Ovary (tissue), 9 donors: ENCODE measurements around the gene FGD4. TPM values are rescaled to one million over a fixed set of nuclear protein-coding genes. Genes with fewer than 3 reads are reported as not detected.

Experiments used
- DNase-seq, 5 donors: peaks; one replicate each; pipeline ENCODE4 v3.0.0-alpha.2; 2019 to 2020
- H3K27ac ChIP-seq, 2 donors: fragments of 200-600 bp; one replicate each; pipeline versions ENCODE4 v1.5.1 to v1.8.0; 2019 to 2022
- H3K27me3 ChIP-seq: fragments of 200-600 bp; one replicate; pipeline ENCODE4 v1.8.0; 2022
- H3K36me3 ChIP-seq: fragments of 200-600 bp; sonication (generic); one replicate; pipeline ENCODE4 v1.5.1; 2019
- H3K4me1 ChIP-seq: one replicate; pipeline ENCODE4 v1.8.1; 2013; ENCODE audit warnings: mild to moderate bottlenecking, moderate library complexity; ENCODE audit not compliant: insufficient read depth
- H3K4me3 ChIP-seq: fragments of 200-600 bp; sonication (generic); one replicate; pipeline ENCODE4 v1.5.1; 2017
- H3K9me3 ChIP-seq, 2 donors: fragments of 200-600 bp in 1 of 2; sonication (generic) in 1 of 2; one replicate each; pipeline versions ENCODE4 v1.5.1 to v1.8.1; 2013 to 2019; ENCODE audit warnings: mild to moderate bottlenecking in 1 of 2, moderate library complexity in 1 of 2
- CTCF ChIP-seq, 3 donors: fragments of 450-650 bp in 2 of 3; fragments of 200-600 bp in 1 of 3; IDR thresholded peaks; one replicate each; pipeline versions ENCODE4 v1.5.1 to v1.8.0; 2016 to 2022; ENCODE audit warnings: antibody characterized with exemption in 3 of 3, mild to moderate bottlenecking in 1 of 3
- EP300 ChIP-seq: sonication (generic); formaldehyde crosslinking; IDR thresholded peaks from one replicate; pipeline ENCODE4 v1.6.1; 2017; ENCODE audit warnings: antibody characterized with exemption
- POLR2A ChIP-seq: fragments of 450-650 bp; IDR thresholded peaks from one replicate; pipeline ENCODE4 v1.6.1; 2017; ENCODE audit warnings: antibody characterized with exemption, mild to moderate bottlenecking, moderate library complexity
- WGBS, 3 donors: extraction: QIAGEN DNeasy Blood & Tissue Kit in 1 of 3; methylation state at CpG; one replicate each; pipeline versions ENCODE4 v1.1.5 to v1.1.7; 2013 to 2017; 5-methylcytosine and 5-hydroxymethylcytosine counted together
- intact Hi-C, 4 donors: fragments of 100-400 bp; cut with DNase I; formaldehyde crosslinking; loops; one replicate each; pipeline versions ENCODE4 v1.11.0 to v1.15.1; 2022 to 2023
- polyA plus RNA-seq, 2 donors: library from polyadenylated mRNA; stranded (reverse); fragments of 200-250 nt in 1 of 2; fragments of 350-450 nt in 1 of 2; fragmentation: Illumina TruSeq in 1 of 2; extraction: RNeasy Lipid Tissue Mini Kit (QIAGEN cat#74804) in 1 of 2; gene quantifications; one replicate each; pipeline ENCODE4 v1.2.3, GENCODE V29; 2013 to 2014
- total RNA-seq, 7 donors: library from RNA; depleted of rRNA in 2 of 7; stranded (reverse); fragments of >200 nt in 2 of 7; fragmentation: NEBNext Ultra II Directional in 3 of 7; extraction: Animal tissue kit (Norgen Biotek cat#: 25700) in 3 of 7; gene quantifications; one replicate each; pipeline versions ENCODE4 v1.1.0 to v1.2.4, GENCODE V29; 2016 to 2023
- donor health status: DM: no; HTN: no; CAD: no; lungs with moderate emphysema.
- donor health status: DM: no; HTN: no; CAD: no.
- donor health status: Bipolar disorder and iron deficiency.
- donor health status: DM: yes; HTN: yes; CAD: no.
- donor health status: DM: no; HTN: no; CAD: no.
- donor health status: DM: yes; HTN: yes; CAD: no.

Gene FGD4
- total and polyA plus RNA-seq, 9 donors, result 14.6 to 85.0 (median 51.6) TPM

- intact Hi-C loops, result loop anchor here in 3 of 4 donors (5.0 to 10.0 kb wide), 3 partner anchors 209 to 297 kb away; no protein-coding TSS in a partner anchor
- Histone ChIP-seq H3K27ac (no peak overlapping the region), H3K9me3 (no peaks in the 10 kb centered on the region), H3K27me3 (no peaks in the 10 kb centered on the region), H3K4me3 (no peak overlapping the region), H3K36me3 (no peaks in the 10 kb centered on the region), H3K4me1 (no peaks in the 10 kb centered on the region)
- 90 to 94% (median 92%) methylated on average over 7 of the region's 7 CpGs for WGBS, 3 donors
- no peak for TF ChIP-seq CTCF (IDR thresholded peaks at IDR 0.05)
- no peak for TF ChIP-seq POLR2A
- TF ChIP-seq EP300, result no peak
- DNase-seq, result no peak
Observed at GRCh38 chr12:32661706-32662105, 262.3 kb downstream of the FGD4 start.

GRCh38 chr12:32662665-32663064, 263.3 kb downstream of the FGD4 start:
- Histone ChIP-seq H3K27ac (no peak overlapping the region), H3K4me1 (no peaks in the 10 kb centered on the region), H3K27me3 (no peaks in the 10 kb centered on the region), H3K4me3 (no peak overlapping the region), H3K9me3 (no peaks in the 10 kb centered on the region), H3K36me3 (no peaks in the 10 kb centered on the region)
- WGBS, 3 donors, result 84 to 92% (median 87%) methylated on average over 2 of the region's 2 CpGs
- intact Hi-C loops, result loop anchor here in 3 of 4 donors (5.0 to 10.0 kb wide), 3 partner anchors 210 to 298 kb away; no protein-coding TSS in a partner anchor
- no peak for DNase-seq
- no peak for TF ChIP-seq CTCF (IDR thresholded peaks at IDR 0.05)
- TF ChIP-seq POLR2A, result no peak
- TF ChIP-seq EP300, result no peak

GRCh38 chr12:32666018-32666417, 266.7 kb downstream of the FGD4 start:
- DNase-seq, result no peak
- 62 to 79% (median 62%) methylated on average over 14 of the region's 14 CpGs for WGBS, 3 donors
- no peak overlapping the region for H3K27ac ChIP-seq
- intact Hi-C loops, result loop anchor here in 2 of 4 donors (5.0 to 10.0 kb wide), 3 partner anchors 221 to 301 kb away; no protein-coding TSS in a partner anchor
- no peaks in the 10 kb centered on the region for H3K36me3 ChIP-seq
- no peaks in the 10 kb centered on the region for H3K9me3 ChIP-seq
- TF ChIP-seq POLR2A (no peak), CTCF (IDR thresholded peaks at IDR 0.05) (no peak), EP300 (no peak)
- no peaks in the 10 kb centered on the region for H3K4me1 ChIP-seq
- no peak overlapping the region for H3K4me3 ChIP-seq
- no peaks in the 10 kb centered on the region for H3K27me3 ChIP-seq

- TF ChIP-seq CTCF (IDR thresholded peaks at IDR 0.05), result no peak
- no peak for TF ChIP-seq POLR2A
- TF ChIP-seq EP300, result no peak
- WGBS, 3 donors, result 94 to 98% (median 96%) methylated on average over 1 of the region's 1 CpG
Observed at GRCh38 chr12:32669584-32669983, 270.2 kb downstream of the FGD4 start.

More at GRCh38 chr12:32669584-32669983, 270.2 kb downstream of the FGD4 start:
- Histone ChIP-seq H3K27ac (no peak overlapping the region), H3K4me3 (no peak overlapping the region), H3K4me1 (no peaks in the 10 kb centered on the region), H3K27me3 (no peaks in the 10 kb centered on the region), H3K9me3 (no peaks in the 10 kb centered on the region), H3K36me3 (no peaks in the 10 kb centered on the region)
- DNase-seq, result no peak
- intact Hi-C loops, result loop anchor here in 2 of 4 donors (5.0 to 10.0 kb wide), 3 partner anchors 225 to 305 kb away; no protein-coding TSS in a partner anchor
